SK-N-SH (cell line): Measurements from ENCODE around the gene S100A5. TPM values are rescaled to one million over a fixed set of nuclear protein-coding genes. Genes with fewer than 3 reads are reported as not detected.

Source experiments
- CTCF ChIA-PET: fragments of 300-600, 350-600 bp; formaldehyde crosslinking; extraction: SDS; loops from one replicate; lab custom pipeline; 2021; lab: Yijun Ruan, JAX
- POLR2A ChIA-PET: fragments of 350-600 bp; sonication (Branson Sonifier 250); formaldehyde crosslinking; extraction: SDS; loops from one replicate; lab custom pipeline; 2020; ENCODE audit warnings: antibody characterized with exemption, inconsistent platforms; lab: Yijun Ruan, JAX
- DNase-seq: peaks from one replicate; pipeline ENCODE4 v3.0.0; 2012
- H2AFZ ChIP-seq: fragments of 200-600 bp; sonication (generic); 2 replicates; pipeline ENCODE4 v1.8.1; 2016; ENCODE audit warnings: antibody characterized with exemption, mild to moderate bottlenecking, low read depth
- H3F3A ChIP-seq: fragments of 200-600 bp; sonication (generic); replicated peaks from 2 replicates; pipeline ENCODE3; 2016; ENCODE audit warnings: antibody characterized with exemption, mild to moderate bottlenecking; ENCODE audit not compliant: insufficient read depth
- H3K27ac ChIP-seq, 2 experiments: fragments of 200-500 bp in 1 of 2; fragments of 200-600 bp in 1 of 2; sonication (Bioruptor generic) in 1 of 2; sonication (generic), shearing (Covaris generic) in 1 of 2; 2 replicates each; pipeline versions ENCODE4 v1.5.1 to v1.6.1; 2014 to 2016; ENCODE audit warnings: low read depth in 2 of 2, inconsistent platforms in 1 of 2, low read length in 1 of 2, mild to moderate bottlenecking in 1 of 2, mixed read lengths in 1 of 2
- H3K27me3 ChIP-seq: fragments of 200-600 bp; sonication (generic), shearing (Covaris generic); 2 replicates; pipeline ENCODE4 v1.6.1; 2016; ENCODE audit warnings: mixed run types; ENCODE audit not compliant: insufficient read depth
- H3K36me3 ChIP-seq, 2 experiments: fragments of 200-500 bp in 1 of 2; fragments of 200-600 bp in 1 of 2; sonication (Bioruptor generic) in 1 of 2; sonication (generic) in 1 of 2; replicated peaks in 1 of 2; 2 replicates each; pipeline versions ENCODE3 to v1.5.1; 2014 to 2016; ENCODE audit warnings: low read length in 1 of 2, mild to moderate bottlenecking in 1 of 2; ENCODE audit not compliant: insufficient read depth in 2 of 2, control insufficient read depth in 1 of 2
- H3K4me1 ChIP-seq, 2 experiments: fragments of 200-500 bp in 1 of 2; fragments of 200-600 bp in 1 of 2; sonication (Bioruptor generic) in 1 of 2; sonication (generic), shearing (Covaris generic) in 1 of 2; 2 replicates each; pipeline versions ENCODE4 v1.5.1 to v1.6.1; 2014 to 2016; ENCODE audit warnings: low read depth in 1 of 2, low read length in 1 of 2, mixed run types in 1 of 2; ENCODE audit not compliant: insufficient read depth in 2 of 2, control insufficient read depth in 1 of 2
- H3K4me2 ChIP-seq: fragments of 200-600 bp; sonication (generic), shearing (Covaris generic); 2 replicates; pipeline ENCODE4 v1.6.1; 2017; ENCODE audit warnings: mixed run types
- H3K4me3 ChIP-seq, 2 experiments: fragments of 200-500 bp in 1 of 2; fragments of 200-600 bp in 1 of 2; sonication (Bioruptor generic) in 1 of 2; sonication (generic), shearing (Covaris generic) in 1 of 2; 2 replicates each; pipeline versions ENCODE4 v1.5.1 to v1.8.1; 2014 to 2016; ENCODE audit warnings: low read depth in 2 of 2, inconsistent platforms in 1 of 2, low read length in 1 of 2, mild to moderate bottlenecking in 1 of 2, mixed read lengths in 1 of 2, moderate library complexity in 1 of 2
- H3K79me2 ChIP-seq: fragments of 200-600 bp; sonication (generic); 2 replicates; pipeline ENCODE4 v1.8.1; 2017; ENCODE audit warnings: mild to moderate bottlenecking; ENCODE audit not compliant: insufficient read depth
- H3K9ac ChIP-seq: fragments of 200-600 bp; sonication (generic); 2 replicates; pipeline ENCODE4 v1.6.1; 2017; ENCODE audit warnings: mixed run types
- H3K9me2 ChIP-seq: fragments of 200-600 bp; sonication (generic); 2 replicates; pipeline ENCODE4 v1.6.1; 2017; ENCODE audit warnings: mixed run types
- H3K9me3 ChIP-seq: fragments of 200-600 bp; sonication (generic); 2 replicates; pipeline ENCODE4 v1.6.1; 2017; ENCODE audit warnings: mixed run types, mild to moderate bottlenecking, moderate library complexity
- H4K20me1 ChIP-seq: fragments of 200-600 bp; sonication (generic); 2 replicates; pipeline ENCODE4 v1.6.1; 2017; ENCODE audit warnings: mild to moderate bottlenecking, mixed run types; ENCODE audit not compliant: insufficient read depth
- CHD2 ChIP-seq: fragments of 150-350 bp; IDR thresholded peaks from 2 replicates; pipeline ENCODE4 v1.6.1; 2018; ENCODE audit warnings: low read length; ENCODE audit not compliant: partially characterized antibody
- EZH2phosphoT487 ChIP-seq: fragments of 200-600 bp; sonication (generic); IDR thresholded peaks from 2 replicates; pipeline ENCODE4 v1.6.1; 2017; ENCODE audit warnings: low read depth, mixed run types, mild to moderate bottlenecking, antibody characterized with exemption, moderate library complexity, borderline replicate concordance
- FOXJ3 ChIP-seq: sonication (generic); formaldehyde crosslinking; IDR thresholded peaks from 2 replicates; pipeline ENCODE4 v1.5.1; 2020; ENCODE audit warnings: mild to moderate bottlenecking, missing genetic modification reagents
- FOXM1 ChIP-seq: IDR thresholded peaks from 2 replicates; pipeline ENCODE4 v1.4.0; 2012; ENCODE audit warnings: low read depth, mild to moderate bottlenecking
- MAX ChIP-seq: IDR thresholded peaks from 2 replicates; pipeline ENCODE4 v1.4.0; 2012; ENCODE audit warnings: low read depth
- MEF2A ChIP-seq: IDR thresholded peaks from 2 replicates; pipeline ENCODE4 v1.4.0; 2012; ENCODE audit warnings: low read depth, borderline replicate concordance
- MXI1 ChIP-seq: IDR thresholded peaks from 2 replicates; pipeline ENCODE4 v1.6.1; 2012; ENCODE audit warnings: mild to moderate bottlenecking, low read depth, low read length, improper control_type of control experiment
- NFIC ChIP-seq: IDR thresholded peaks from 2 replicates; pipeline ENCODE4 v1.4.0; 2012; ENCODE audit warnings: borderline replicate concordance
- NRF1 ChIP-seq: IDR thresholded peaks from 2 replicates; pipeline ENCODE4 v1.6.1; 2012; ENCODE audit warnings: low read depth, mild to moderate bottlenecking, low read length
- PBX3 ChIP-seq: IDR thresholded peaks from 2 replicates; pipeline ENCODE4; 2012
- RAD21 ChIP-seq: IDR thresholded peaks from 2 replicates; pipeline ENCODE4 v1.6.1; 2012; ENCODE audit warnings: mild to moderate bottlenecking, low read length
- RCOR1 ChIP-seq: fragments of 150-350 bp; IDR thresholded peaks from 2 replicates; pipeline ENCODE4 v1.6.1; 2017; ENCODE audit warnings: antibody characterized with exemption, low read length
- REST ChIP-seq: IDR thresholded peaks from 2 replicates; pipeline ENCODE4 v1.6.1; 2012; ENCODE audit warnings: mild to moderate bottlenecking, low read depth, low read length, moderate library complexity
- RFX5 ChIP-seq: IDR thresholded peaks from 2 replicates; pipeline ENCODE4 v1.6.1; 2012; ENCODE audit warnings: mild to moderate bottlenecking, improper control_type of control experiment, low read length
- SIN3A ChIP-seq: IDR thresholded peaks from 2 replicates; pipeline ENCODE4 v1.6.1; 2012; ENCODE audit warnings: low read depth, mild to moderate bottlenecking, low read length, moderate library complexity, borderline replicate concordance
- SMC3 ChIP-seq: IDR thresholded peaks from 2 replicates; pipeline ENCODE4 v1.6.1; 2012; ENCODE audit warnings: low read depth, low read length, improper control_type of control experiment
- USF2 ChIP-seq: fragments of 150-350 bp; IDR thresholded peaks from 2 replicates; pipeline ENCODE4 v1.6.1; 2017; ENCODE audit warnings: antibody characterized with exemption, low read length, low read depth, borderline replicate concordance
- WGBS: methylation state at CpG from one replicate; pipeline ENCODE4 v1.1.6; 2017; ENCODE audit warnings: low lambda C conversion rate; 5-methylcytosine and 5-hydroxymethylcytosine counted together
- polyA plus RNA-seq, 3 experiments: library from polyadenylated mRNA; depleted of rRNA; stranded (reverse); fragments of >200 nt; gene quantifications; 2 replicates each; pipeline ENCODE4 v1.2.3, GENCODE V29; 2012
- TF ChIP-seq, protein P1 (sequence below): IDR thresholded peaks from 2 replicates; pipeline ENCODE4 v1.4.0; 2012; ENCODE audit warnings: low read depth, borderline replicate concordance
- TF ChIP-seq, protein P2 (sequence below): fragments of 200-600 bp; sonication (generic); IDR thresholded peaks from 2 replicates; pipeline ENCODE4 v1.6.1; 2017; ENCODE audit warnings: antibody characterized with exemption, mild to moderate bottlenecking, moderate library complexity

S100A5 gene
- polyA plus RNA-seq, 1 of the 3 experiments (the other 2 are of a cell fraction), result 0.15 TPM

DNA sequence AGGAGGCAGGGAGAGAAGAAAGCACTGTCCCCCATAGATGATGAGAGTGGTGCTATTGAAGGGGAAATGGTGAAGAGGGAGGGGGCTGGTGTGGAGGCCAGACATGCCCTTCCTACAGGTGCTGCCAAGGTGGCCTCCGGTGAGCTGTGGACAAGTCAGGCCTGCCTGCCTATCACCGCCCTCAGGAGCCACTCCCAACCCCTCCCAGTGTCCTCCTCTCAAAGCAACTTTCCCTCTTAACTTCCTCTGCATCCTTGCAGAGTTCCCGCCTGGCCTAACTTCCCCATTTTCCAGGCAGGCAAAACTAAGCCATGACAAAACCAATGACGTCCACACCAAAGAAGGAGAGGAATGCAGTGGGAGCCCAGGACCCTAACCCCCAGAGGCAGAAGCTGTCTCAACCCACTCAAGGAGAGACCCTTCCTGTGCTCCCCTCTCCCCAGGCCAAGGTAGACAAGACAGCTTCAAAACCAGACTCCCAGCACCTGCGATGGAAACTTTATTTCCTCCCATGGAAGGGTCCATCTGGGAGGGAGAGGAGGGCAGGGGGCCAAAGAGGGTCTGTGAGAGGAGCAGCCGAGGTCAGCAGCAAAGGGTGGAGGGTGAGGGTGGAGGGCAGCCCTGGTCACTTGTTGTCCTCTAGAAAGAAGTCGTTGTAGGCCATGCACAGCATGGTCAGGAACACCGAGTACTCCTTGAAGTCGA is 3.9 kb downstream of the S100A5 start:
- ChIA-PET POLR2A (interaction anchor here (1.6 to 2.0 kb wide), 2 partner anchors 11 to 16 kb away, joined by 6 to 8 read pairs; no protein-coding TSS in a partner anchor), CTCF (interaction anchor here (0.9 to 8.4 kb wide), 5 partner anchors 8 to 35 kb away, joined by 3 to 45 read pairs (median 4); partner anchors contain the start of gene S100A4)
- Histone ChIP-seq H3K27ac (peak overlapping the region; percentile 74 to 84), H3K79me2 (peaks cover 30% of the 10 kb centered on the region), H3K9me3 (no peaks in the 10 kb centered on the region), H3K4me1 (peaks cover 21 to 38% of the 10 kb centered on the region in 2 experiments; a peak in 3 of 4 replicates), H3K4me2 (peak overlapping the region; percentile 95), H3K36me3 (peaks cover 4 to 11% of the 10 kb centered on the region in 2 experiments), H4K20me1 (peaks cover 4% of the 10 kb centered on the region; the same call in 1 of the 2 replicates), H3F3A (peaks cover 44% of the 10 kb centered on the region), H3K9ac (peak overlapping the region; percentile 51; the same call in 1 of the 2 replicates), H3K27me3 (no peaks in the 10 kb centered on the region), H2AFZ (no peak overlapping the region), H3K9me2 (no peaks in the 10 kb centered on the region), H3K4me3 (peak overlapping the region in 1 of 2 experiments; percentile 70; a peak in 2 of 4 replicates)
- DNase-seq, result no peak
- TF ChIP-seq EZH2phosphoT487, result no peak
- TF ChIP-seq CHD2, result no peak
- TF ChIP-seq SIN3A, result no peak
- TF ChIP-seq REST, result no peak
- TF ChIP-seq, protein P1, sequence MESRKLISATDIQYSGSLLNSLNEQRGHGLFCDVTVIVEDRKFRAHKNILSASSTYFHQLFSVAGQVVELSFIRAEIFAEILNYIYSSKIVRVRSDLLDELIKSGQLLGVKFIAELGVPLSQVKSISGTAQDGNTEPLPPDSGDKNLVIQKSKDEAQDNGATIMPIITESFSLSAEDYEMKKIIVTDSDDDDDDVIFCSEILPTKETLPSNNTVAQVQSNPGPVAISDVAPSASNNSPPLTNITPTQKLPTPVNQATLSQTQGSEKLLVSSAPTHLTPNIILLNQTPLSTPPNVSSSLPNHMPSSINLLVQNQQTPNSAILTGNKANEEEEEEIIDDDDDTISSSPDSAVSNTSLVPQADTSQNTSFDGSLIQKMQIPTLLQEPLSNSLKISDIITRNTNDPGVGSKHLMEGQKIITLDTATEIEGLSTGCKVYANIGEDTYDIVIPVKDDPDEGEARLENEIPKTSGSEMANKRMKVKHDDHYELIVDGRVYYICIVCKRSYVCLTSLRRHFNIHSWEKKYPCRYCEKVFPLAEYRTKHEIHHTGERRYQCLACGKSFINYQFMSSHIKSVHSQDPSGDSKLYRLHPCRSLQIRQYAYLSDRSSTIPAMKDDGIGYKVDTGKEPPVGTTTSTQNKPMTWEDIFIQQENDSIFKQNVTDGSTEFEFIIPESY, result no peak
- no peak for TF ChIP-seq MXI1
- no peak for TF ChIP-seq MEF2A
- TF ChIP-seq SMC3, result no peak
- no peak for TF ChIP-seq RFX5
- no peak for TF ChIP-seq NFIC
- TF ChIP-seq RAD21, result no peak
- TF ChIP-seq PBX3, result no peak
- TF ChIP-seq, protein P2, sequence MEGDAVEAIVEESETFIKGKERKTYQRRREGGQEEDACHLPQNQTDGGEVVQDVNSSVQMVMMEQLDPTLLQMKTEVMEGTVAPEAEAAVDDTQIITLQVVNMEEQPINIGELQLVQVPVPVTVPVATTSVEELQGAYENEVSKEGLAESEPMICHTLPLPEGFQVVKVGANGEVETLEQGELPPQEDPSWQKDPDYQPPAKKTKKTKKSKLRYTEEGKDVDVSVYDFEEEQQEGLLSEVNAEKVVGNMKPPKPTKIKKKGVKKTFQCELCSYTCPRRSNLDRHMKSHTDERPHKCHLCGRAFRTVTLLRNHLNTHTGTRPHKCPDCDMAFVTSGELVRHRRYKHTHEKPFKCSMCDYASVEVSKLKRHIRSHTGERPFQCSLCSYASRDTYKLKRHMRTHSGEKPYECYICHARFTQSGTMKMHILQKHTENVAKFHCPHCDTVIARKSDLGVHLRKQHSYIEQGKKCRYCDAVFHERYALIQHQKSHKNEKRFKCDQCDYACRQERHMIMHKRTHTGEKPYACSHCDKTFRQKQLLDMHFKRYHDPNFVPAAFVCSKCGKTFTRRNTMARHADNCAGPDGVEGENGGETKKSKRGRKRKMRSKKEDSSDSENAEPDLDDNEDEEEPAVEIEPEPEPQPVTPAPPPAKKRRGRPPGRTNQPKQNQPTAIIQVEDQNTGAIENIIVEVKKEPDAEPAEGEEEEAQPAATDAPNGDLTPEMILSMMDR, result no peak
- TF ChIP-seq RCOR1, result no peak
- no peak for TF ChIP-seq FOXJ3 (CRISPR knock-in tag)
- TF ChIP-seq FOXM1, result no peak
- TF ChIP-seq NRF1, result no peak
- TF ChIP-seq MAX, result no peak
- TF ChIP-seq USF2, result no peak
- 92% methylated on average over 7 of the region's 9 CpGs for WGBS
